T-cell (primary cell): ENCODE measurements around the gene TMEM87B. TPM values are rescaled to one million over a fixed set of nuclear protein-coding genes. Genes with fewer than 3 reads are reported as not detected.

ENCODE experiments used
- ATAC-seq, 4 experiments: fragments of 200-7000 bp in 3 of 4; fragments of 150-1000 bp in 1 of 4; cut with Tn5 transposase; replicated peaks in 1 of 4; 1 replicate in 3 of 4; 2 replicates in 1 of 4; pipeline ENCODE4 v1.10.0; 2021; ENCODE audit warnings: moderate library complexity in 3 of 4, mild to moderate bottlenecking in 2 of 4, moderate number of reproducible peaks in 1 of 4
- CTCF ChIA-PET, 2 donors: fragments of 300-600 bp; sonication (Branson Sonifier 250); formaldehyde crosslinking; loops; one replicate each; lab custom pipeline; 2022; ENCODE audit warnings: antibody characterized with exemption in 2 of 2; lab: Charles Lee
- POLR2A ChIA-PET, 2 donors: fragments of 300-600 bp; sonication (Branson Sonifier 250); formaldehyde crosslinking; loops; one replicate each; lab custom pipeline; 2022; ENCODE audit warnings: antibody characterized with exemption in 2 of 2; lab: Charles Lee
- DNase-seq, 35 experiments: peaks; one replicate each; pipeline versions ENCODE4 v3.0.0 to v3.0.0-alpha.2; 2013 to 2023
- H3K27ac ChIP-seq: one replicate; pipeline ENCODE4 v1.5.1; 2013; ENCODE audit warnings: low read length
- H3K27me3 ChIP-seq, 2 experiments: replicated peaks in 1 of 2; 1 replicate in 1 of 2; 2 replicates in 1 of 2; pipeline versions ENCODE4 v1.6.1 to v1.7.0; 2013; ENCODE audit warnings: low read length in 1 of 2, mixed read lengths in 1 of 2; ENCODE audit not compliant: control insufficient read depth in 2 of 2, insufficient read depth in 2 of 2; ENCODE audit errors: extremely low read depth in 1 of 2
- H3K36me3 ChIP-seq, 2 donors: 1 replicate in 1 of 2; 2 replicates in 1 of 2; pipeline versions ENCODE4 v1.6.1 to v1.7.0; 2013; ENCODE audit warnings: low read length in 1 of 2; ENCODE audit not compliant: control insufficient read depth in 2 of 2, insufficient read depth in 1 of 2; ENCODE audit errors: extremely low read depth in 1 of 2
- H3K4me1 ChIP-seq, 2 experiments: 1 replicate in 1 of 2; 2 replicates in 1 of 2; pipeline versions ENCODE4 v1.6.1 to v1.7.0; 2013; ENCODE audit warnings: low read length in 2 of 2, mixed read lengths in 1 of 2; ENCODE audit not compliant: insufficient read depth in 2 of 2, control insufficient read depth in 1 of 2; ENCODE audit errors: extremely low read depth in 1 of 2
- H3K4me3 ChIP-seq, 2 donors: 1 replicate in 1 of 2; 2 replicates in 1 of 2; pipeline versions ENCODE4 v1.5.1 to v1.7.0; 2013; ENCODE audit warnings: mild to moderate bottlenecking in 2 of 2, low read length in 1 of 2, moderate library complexity in 1 of 2; ENCODE audit not compliant: control insufficient read depth in 1 of 2; ENCODE audit errors: extremely low read depth in 1 of 2
- H3K9me3 ChIP-seq: 2 replicates; pipeline ENCODE4 v1.7.0; 2013
- H3K27ac Mint-ChIP-seq, 2 donors: one replicate each; pipeline ENCODE4 v1.8.0; 2020 to 2021; ENCODE audit warnings: mild to moderate bottlenecking in 2 of 2, mixed read lengths in 2 of 2
- H3K27me3 Mint-ChIP-seq, 2 donors: one replicate each; pipeline ENCODE4 v1.8.0; 2021 to 2022; ENCODE audit warnings: mixed read lengths in 2 of 2
- H3K36me3 Mint-ChIP-seq: one replicate; pipeline ENCODE4 v1.8.0; 2021; ENCODE audit warnings: mixed read lengths
- H3K4me1 Mint-ChIP-seq, 3 donors: one replicate each; pipeline ENCODE4 v1.8.0; 2020 to 2022; ENCODE audit warnings: mixed read lengths in 3 of 3, mild to moderate bottlenecking in 1 of 3
- H3K4me3 Mint-ChIP-seq, 3 donors: one replicate each; pipeline ENCODE4 v1.8.0; 2020 to 2022; ENCODE audit warnings: mild to moderate bottlenecking in 3 of 3, mixed read lengths in 3 of 3, moderate library complexity in 3 of 3
- H3K9me3 Mint-ChIP-seq, 3 donors: one replicate each; pipeline ENCODE4 v1.8.0; 2020 to 2022; ENCODE audit warnings: mixed read lengths in 3 of 3
- WGBS: methylation state at CpG from one replicate; pipeline ENCODE4 v1.1.5; 2013; ENCODE audit warnings: missing lambda C conversion rate; ENCODE audit not compliant: insufficient coverage; 5-methylcytosine and 5-hydroxymethylcytosine counted together
- total RNA-seq, 35 experiments: library from RNA in 6 of 35; stranded (reverse) in 6 of 35; fragments of 120-200 nt in 1 of 35; gene quantifications; one replicate each; pipeline versions ENCODE4 v1.2.1 to v1.2.4 and lab custom pipeline; 2013 to 2026

TMEM87B gene
- total RNA-seq, 5 donors from 2014 or later (not counting 1 experiment from before 2014, with no cell fraction given) = 16.8 to 22.7 (median 19.3) TPM

DNA sequence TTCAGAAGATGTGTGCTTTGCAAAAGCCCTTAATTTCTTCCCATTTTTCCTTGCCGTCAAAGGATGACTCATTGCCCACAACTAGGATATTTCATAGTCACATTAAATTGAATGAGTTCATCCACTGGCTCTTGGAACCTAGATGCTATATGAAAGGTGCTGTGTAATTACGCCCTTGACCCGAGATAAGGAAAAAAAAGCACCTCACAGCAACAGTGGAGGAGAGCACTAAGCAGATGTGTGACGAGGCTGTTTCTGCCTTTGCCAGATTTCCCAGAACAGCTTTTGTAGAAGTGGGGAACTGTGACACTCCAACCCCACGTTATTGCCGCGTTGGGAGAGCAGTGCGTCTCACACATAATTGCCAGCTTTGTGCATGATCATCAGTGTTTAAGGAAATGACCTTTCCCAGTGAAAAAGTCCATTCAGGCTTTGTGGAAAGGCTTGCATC lies 33.3 kb upstream of the TMEM87B start:
- Mint-ChIP-seq H3K9me3 (no peaks in the 10 kb centered on the region), H3K4me3 (no peak overlapping the region), H3K27ac (no peak overlapping the region), H3K36me3 (no peaks in the 10 kb centered on the region), H3K4me1 (no peaks in the 10 kb centered on the region), H3K27me3 (peaks cover under 1 to 7% of the 10 kb centered on the region in 2 donors)
- CTCF ChIA-PET = no interaction called here
- H3K4me3 ChIP-seq = no peak overlapping the region
- POLR2A ChIA-PET = no interaction called here
- H3K9me3 ChIP-seq = no peaks in the 10 kb centered on the region
- ATAC-seq (no peak), DNase-seq (no peak)
- peaks cover 0 to 22% of the 10 kb centered on the region in 2 experiments for H3K27me3 ChIP-seq
- WGBS = 89% methylated on average over 4 of the region's 8 CpGs
- no peaks in the 10 kb centered on the region for H3K4me1 ChIP-seq
- no peak overlapping the region for H3K27ac ChIP-seq
- no peaks in the 10 kb centered on the region for H3K36me3 ChIP-seq

DNA sequence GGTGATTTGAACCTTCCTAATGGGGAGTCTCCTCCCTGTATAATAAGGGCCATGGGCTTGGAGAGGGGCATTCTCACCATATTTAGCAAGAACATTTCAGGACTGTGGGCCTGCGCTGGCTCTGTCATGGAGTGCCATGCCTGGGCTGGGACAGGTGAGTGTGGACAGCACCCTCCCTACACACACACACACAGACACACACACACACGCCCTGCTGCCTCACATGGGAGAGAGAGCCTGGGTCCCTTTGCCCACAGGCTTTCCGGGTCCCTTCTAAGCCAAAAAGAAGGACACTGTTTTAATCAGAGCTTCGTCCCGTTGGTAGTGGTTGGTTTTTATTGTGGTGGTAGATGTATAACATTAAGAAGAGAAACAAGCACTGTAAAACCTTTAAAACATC lies 31.4 kb upstream of the TMEM87B start:
- WGBS = 100% methylated on average over 1 of the region's 5 CpGs
- Histone ChIP-seq H3K27ac (no peak overlapping the region), H3K36me3 (no peaks in the 10 kb centered on the region), H3K4me3 (no peak overlapping the region), H3K4me1 (no peaks in the 10 kb centered on the region), H3K9me3 (no peaks in the 10 kb centered on the region), H3K27me3 (peaks cover 0 to 20% of the 10 kb centered on the region in 2 experiments)
- DNase-seq (no peak), ATAC-seq (no peak)
- no peak overlapping the region for H3K4me3 Mint-ChIP-seq
- H3K27ac Mint-ChIP-seq = no peak overlapping the region
- H3K4me1 Mint-ChIP-seq = no peaks in the 10 kb centered on the region
- CTCF ChIA-PET = no interaction called here
- POLR2A ChIA-PET = no interaction called here
- no peaks in the 10 kb centered on the region for H3K9me3 Mint-ChIP-seq
- peaks cover 0 to 7% of the 10 kb centered on the region in 2 donors for H3K27me3 Mint-ChIP-seq
- no peaks in the 10 kb centered on the region for H3K36me3 Mint-ChIP-seq

DNA sequence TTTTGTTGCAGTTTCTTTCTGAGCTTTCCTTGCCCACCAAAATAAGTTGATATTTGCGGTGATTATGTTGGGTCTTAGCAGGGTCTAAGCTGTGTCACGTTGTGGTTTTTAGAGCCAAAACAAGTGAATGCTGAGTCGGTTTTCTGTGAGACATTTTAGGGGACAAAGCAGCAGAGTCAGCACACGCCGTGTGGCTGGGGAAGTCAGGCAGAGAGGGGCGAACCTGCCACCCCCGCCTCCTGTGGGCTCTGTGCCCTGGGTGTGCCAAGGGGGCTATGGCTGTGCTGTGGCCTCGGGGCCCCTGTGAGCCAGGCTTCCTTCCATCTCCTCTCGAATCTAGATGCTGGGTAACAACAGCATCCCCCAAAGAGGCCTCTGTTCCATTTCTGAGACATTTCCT lies 30.8 kb upstream of the TMEM87B start:
- ATAC-seq = no peak
- no peaks in the 10 kb centered on the region for H3K4me1 ChIP-seq
- H3K36me3 ChIP-seq = no peaks in the 10 kb centered on the region
- Mint-ChIP-seq H3K36me3 (no peaks in the 10 kb centered on the region), H3K4me1 (no peaks in the 10 kb centered on the region), H3K9me3 (no peaks in the 10 kb centered on the region), H3K4me3 (no peak overlapping the region), H3K27me3 (peaks cover 0 to 7% of the 10 kb centered on the region in 2 donors), H3K27ac (no peak overlapping the region)
- peaks cover 0 to 18% of the 10 kb centered on the region in 2 experiments for H3K27me3 ChIP-seq
- no peak overlapping the region for H3K4me3 ChIP-seq
- ChIA-PET POLR2A (no interaction called here), CTCF (no interaction called here)
- DNase-seq = no peak
- no peaks in the 10 kb centered on the region for H3K9me3 ChIP-seq
- H3K27ac ChIP-seq = no peak overlapping the region
- WGBS = 66% methylated on average over 6 of the region's 9 CpGs

DNA sequence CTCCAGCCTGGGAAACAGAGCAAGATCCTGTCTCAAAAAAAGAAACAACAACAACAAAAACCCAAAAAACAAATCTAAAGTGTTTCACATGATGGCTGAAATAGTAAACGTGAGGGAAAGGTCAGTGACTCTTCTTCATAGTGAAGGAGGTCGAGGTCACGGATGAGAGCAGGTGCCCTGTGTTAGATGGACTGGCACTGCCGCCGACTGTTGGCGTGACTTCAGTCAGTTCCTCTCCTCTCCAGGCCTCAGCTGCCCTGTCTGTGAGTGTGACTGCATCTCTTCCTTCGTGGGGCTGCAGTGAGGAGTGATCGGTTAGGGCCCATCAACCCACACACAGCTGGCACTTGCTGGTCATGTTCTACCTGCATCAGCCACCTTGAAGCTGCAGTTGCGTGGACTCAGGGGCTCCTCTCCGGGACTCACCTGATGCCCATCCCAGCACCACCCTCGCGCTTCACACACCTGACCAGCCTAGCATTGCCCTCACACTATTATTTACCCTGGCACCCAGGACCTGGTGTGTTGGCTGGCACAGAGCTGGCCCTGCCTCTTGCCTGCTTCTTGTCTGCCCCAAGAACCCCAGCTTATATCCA lies 30.1 kb upstream of the TMEM87B start:
- Mint-ChIP-seq H3K4me1 (no peaks in the 10 kb centered on the region), H3K4me3 (no peak overlapping the region), H3K9me3 (no peaks in the 10 kb centered on the region), H3K27me3 (peaks cover 3 to 7% of the 10 kb centered on the region in 2 donors), H3K36me3 (no peaks in the 10 kb centered on the region), H3K27ac (no peak overlapping the region)
- ATAC-seq = no peak
- H3K4me3 ChIP-seq = no peak overlapping the region
- ChIA-PET POLR2A (no interaction called here), CTCF (no interaction called here)
- no peaks in the 10 kb centered on the region for H3K9me3 ChIP-seq
- no peaks in the 10 kb centered on the region for H3K4me1 ChIP-seq
- 93% methylated on average over 11 of the region's 12 CpGs for WGBS
- H3K27me3 ChIP-seq = peaks cover 0 to 18% of the 10 kb centered on the region in 2 experiments
- H3K27ac ChIP-seq = no peak overlapping the region
- no peaks in the 10 kb centered on the region for H3K36me3 ChIP-seq
- DNase-seq = no peak

DNA sequence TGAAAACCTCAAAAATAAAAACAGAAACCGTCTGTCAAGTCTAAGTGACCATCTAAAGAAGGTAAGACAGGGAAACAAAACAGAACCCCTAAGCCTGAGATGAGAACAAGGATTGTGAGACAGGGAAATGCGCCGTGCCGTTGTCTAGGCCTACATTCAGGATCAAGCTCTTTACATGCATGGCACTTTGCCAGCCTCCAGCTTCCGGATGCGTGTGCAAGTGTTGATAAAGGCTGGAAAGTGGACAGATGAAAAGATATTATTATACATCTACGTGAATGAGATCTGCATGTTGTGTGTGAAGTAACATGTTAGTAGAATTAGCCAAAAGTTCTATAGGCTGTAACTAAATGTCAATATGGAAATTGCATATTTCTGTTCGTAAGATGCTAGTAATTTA lies 28.6 kb upstream of the TMEM87B start:
- 98% methylated on average over 6 of the region's 8 CpGs for WGBS
- Mint-ChIP-seq H3K4me3 (no peak overlapping the region), H3K4me1 (peaks cover 0 to under 1% (median under 1%) of the 10 kb centered on the region in 3 donors), H3K27me3 (peaks cover 3 to 4% of the 10 kb centered on the region in 2 donors), H3K36me3 (no peaks in the 10 kb centered on the region), H3K9me3 (no peaks in the 10 kb centered on the region), H3K27ac (no peak overlapping the region)
- Histone ChIP-seq H3K4me1 (no peaks in the 10 kb centered on the region), H3K27me3 (peaks cover 0 to 16% of the 10 kb centered on the region in 2 experiments), H3K4me3 (no peak overlapping the region), H3K9me3 (no peaks in the 10 kb centered on the region), H3K27ac (no peak overlapping the region), H3K36me3 (no peaks in the 10 kb centered on the region)
- no peak for DNase-seq
- CTCF ChIA-PET = no interaction called here
- no peak for ATAC-seq
- POLR2A ChIA-PET = no interaction called here

DNA sequence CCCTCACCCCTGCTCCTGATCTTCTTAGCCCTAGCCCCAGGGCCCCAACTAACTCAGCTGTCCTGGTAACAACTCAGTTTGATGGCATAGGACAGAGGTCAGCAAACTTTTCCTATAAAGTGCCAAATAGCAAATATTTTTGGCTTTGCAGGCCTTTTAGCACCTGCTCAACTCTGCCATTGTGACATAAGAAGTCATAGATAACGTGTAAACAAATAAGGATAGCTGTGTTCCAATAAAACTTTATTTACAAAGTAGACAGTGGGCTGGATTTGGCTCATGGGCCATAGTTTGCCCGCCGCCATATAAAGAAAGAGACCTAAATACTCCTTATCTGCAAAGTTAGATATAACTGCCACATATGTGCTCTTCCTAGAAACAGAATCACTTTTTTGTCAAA lies 27.3 kb upstream of the TMEM87B start:
- peaks cover 0 to 9% of the 10 kb centered on the region in 2 experiments for H3K27me3 ChIP-seq
- no peak overlapping the region for H3K27ac ChIP-seq
- Mint-ChIP-seq H3K27ac (no peak overlapping the region), H3K4me1 (peaks cover 4 to 6% (median 4%) of the 10 kb centered on the region in 3 donors), H3K9me3 (no peaks in the 10 kb centered on the region), H3K4me3 (no peak overlapping the region), H3K27me3 (peaks cover 3 to 8% of the 10 kb centered on the region in 2 donors), H3K36me3 (no peaks in the 10 kb centered on the region)
- no peak for ATAC-seq
- no peaks in the 10 kb centered on the region for H3K36me3 ChIP-seq
- no CpG with 5 or more reads among the region's 3 CpGs for WGBS
- no peaks in the 10 kb centered on the region for H3K9me3 ChIP-seq
- ChIA-PET POLR2A (no interaction called here), CTCF (no interaction called here)
- H3K4me3 ChIP-seq = no peak overlapping the region
- H3K4me1 ChIP-seq = no peaks in the 10 kb centered on the region
- no peak for DNase-seq
